GM12891 (cell line): Measurements from ENCODE around the gene PLEKHA5.

ENCODE experiments used
- POLR2A ChIP-seq: IDR thresholded peaks from 2 replicates; pipeline ENCODE4 v1.6.1; 2011; ENCODE audit warnings: low read depth, low read length, control low read depth
- POLR2AphosphoS5 ChIP-seq: IDR thresholded peaks from 2 replicates; pipeline ENCODE4 v1.6.1; 2011; ENCODE audit warnings: low read depth, low read length, control low read depth
- POU2F2 ChIP-seq: IDR thresholded peaks from 2 replicates; pipeline ENCODE4 v1.6.1; 2011; ENCODE audit warnings: low read depth, mild to moderate bottlenecking, control low read depth, low read length, moderate library complexity
- SPI1 ChIP-seq: IDR thresholded peaks from 2 replicates; pipeline ENCODE4 v1.6.1; 2011; ENCODE audit warnings: low read depth, low read length, control low read depth
- TAF1 ChIP-seq: IDR thresholded peaks from 2 replicates; pipeline ENCODE4 v1.6.1; 2011; ENCODE audit warnings: low read depth, low read length, control low read depth

DNA sequence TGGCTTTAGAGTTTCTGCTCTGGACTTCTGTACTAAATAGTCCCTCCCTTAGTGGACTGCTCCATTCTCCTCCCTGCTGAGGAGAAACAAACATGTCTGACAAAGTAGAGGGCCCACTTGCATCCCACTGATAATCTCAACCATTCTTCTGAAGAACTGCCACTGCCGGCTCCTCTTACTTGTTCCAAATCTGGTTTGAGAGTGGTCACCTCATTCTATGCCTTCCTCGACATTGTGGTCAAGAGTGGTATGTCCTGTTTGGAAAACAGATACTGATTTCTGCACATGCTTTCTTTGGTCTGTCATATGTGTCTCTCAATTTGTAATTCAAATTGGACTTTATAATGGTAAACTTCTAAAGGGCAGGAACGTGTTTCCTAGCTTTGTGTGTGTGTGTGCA, 36.3 kb upstream of the PLEKHA5 start:
- no peak for TF ChIP-seq POLR2A
- no peak for TF ChIP-seq SPI1
- TF ChIP-seq POLR2AphosphoS5, result no peak
- no peak for TF ChIP-seq TAF1
- TF ChIP-seq POU2F2, result no peak
